H9 (cell line): ENCODE measurements around the gene CCDC192. TPM values are rescaled to one million over a fixed set of nuclear protein-coding genes. Genes with fewer than 3 reads are reported as not detected.

Source experiments
- DNase-seq: peaks from one replicate; pipeline ENCODE4 v3.0.0-alpha.2; 2017
- H2AFZ ChIP-seq: one replicate; pipeline ENCODE4 v1.6.1; 2013; ENCODE audit warnings: mild to moderate bottlenecking, low read length, control low read depth, moderate library complexity
- H2AK5ac ChIP-seq: 2 replicates; pipeline ENCODE4 v1.6.1; 2013; ENCODE audit warnings: low read length, control low read depth, mixed read lengths; ENCODE audit not compliant: insufficient read length
- H2BK120ac ChIP-seq: one replicate; pipeline ENCODE4 v1.6.1; 2013; ENCODE audit warnings: low read depth, mild to moderate bottlenecking, low read length, control low read depth, inconsistent platforms; ENCODE audit not compliant: poor library complexity, severe bottlenecking
- H2BK12ac ChIP-seq: 2 replicates; pipeline ENCODE4 v1.6.1; 2013; ENCODE audit warnings: low read length, control low read depth, mixed read lengths, low read depth; ENCODE audit not compliant: insufficient read length
- H2BK15ac ChIP-seq: 2 replicates; pipeline ENCODE4 v1.6.1; 2013; ENCODE audit warnings: low read depth, low read length, control low read depth
- H2BK20ac ChIP-seq: one replicate; pipeline ENCODE4 v1.6.1; 2013; ENCODE audit warnings: low read depth, mild to moderate bottlenecking, low read length, control low read depth, inconsistent platforms; ENCODE audit not compliant: poor library complexity, severe bottlenecking
- H2BK5ac ChIP-seq: 2 replicates; pipeline ENCODE4 v1.6.1; 2013; ENCODE audit warnings: low read length, control low read depth, mixed read lengths; ENCODE audit not compliant: insufficient read length
- H3K14ac ChIP-seq: 2 replicates; pipeline ENCODE4 v1.6.1; 2013; ENCODE audit warnings: low read length, control low read depth; ENCODE audit not compliant: insufficient read depth
- H3K18ac ChIP-seq: 2 replicates; pipeline ENCODE4 v1.6.1; 2013; ENCODE audit warnings: low read depth, mild to moderate bottlenecking, mixed read lengths, low read length, control low read depth; ENCODE audit not compliant: insufficient read length
- H3K23ac ChIP-seq: 2 replicates; pipeline ENCODE4 v1.6.1; 2013; ENCODE audit warnings: low read length, control low read depth, mixed read lengths, low read depth; ENCODE audit not compliant: insufficient read length
- H3K23me2 ChIP-seq: 2 replicates; pipeline ENCODE4 v1.6.1; 2013; ENCODE audit warnings: low read depth, mild to moderate bottlenecking, mixed read lengths, low read length, control low read depth; ENCODE audit not compliant: insufficient read length, poor library complexity, severe bottlenecking
- H3K27ac ChIP-seq: 2 replicates; pipeline ENCODE4 v1.5.1; 2013; ENCODE audit warnings: low read length, control low read depth, mixed read lengths, low read depth; ENCODE audit not compliant: insufficient read length
- H3K27me3 ChIP-seq: 2 replicates; pipeline ENCODE4 v1.6.1; 2013; ENCODE audit warnings: low read length, control low read depth, inconsistent platforms; ENCODE audit not compliant: insufficient read depth
- H3K4ac ChIP-seq: 2 replicates; pipeline ENCODE4 v1.6.1; 2013; ENCODE audit warnings: low read depth, mild to moderate bottlenecking, control low read depth, inconsistent platforms, low read length, moderate library complexity
- H3K4me1 ChIP-seq: 2 replicates; pipeline ENCODE4 v1.6.1; 2013; ENCODE audit warnings: low read length, control low read depth, inconsistent platforms; ENCODE audit not compliant: insufficient read depth
- H3K4me2 ChIP-seq: 2 replicates; pipeline ENCODE4 v1.6.1; 2013; ENCODE audit warnings: low read length, control low read depth, mixed read lengths; ENCODE audit not compliant: insufficient read length, insufficient read depth
- H3K56ac ChIP-seq: 2 replicates; pipeline ENCODE4 v1.6.1; 2013; ENCODE audit warnings: low read depth, mild to moderate bottlenecking, mixed read lengths, low read length, control low read depth; ENCODE audit not compliant: insufficient read length
- H3K79me1 ChIP-seq: 2 replicates; pipeline ENCODE4 v1.6.1; 2013; ENCODE audit warnings: low read depth, mild to moderate bottlenecking, moderate library complexity, low read length, control low read depth, inconsistent platforms; ENCODE audit not compliant: insufficient read depth, poor library complexity, severe bottlenecking
- H3K79me2 ChIP-seq: 2 replicates; pipeline ENCODE4 v1.6.1; 2013; ENCODE audit warnings: low read length, control low read depth, inconsistent platforms; ENCODE audit not compliant: insufficient read depth
- H3K9ac ChIP-seq: 2 replicates; pipeline ENCODE4 v1.6.1; 2013; ENCODE audit warnings: low read length, control low read depth, mixed read lengths; ENCODE audit not compliant: insufficient read length; ENCODE audit errors: extremely low read depth
- H3K9me3 ChIP-seq: one replicate; pipeline ENCODE4 v1.6.1; 2013; ENCODE audit warnings: low read depth, low read length, inconsistent platforms; ENCODE audit not compliant: control insufficient read depth
- H3T11ph ChIP-seq: one replicate; pipeline ENCODE4 v1.6.1; 2013; ENCODE audit warnings: mild to moderate bottlenecking, low read length, control low read depth, inconsistent platforms
- H4K20me1 ChIP-seq: one replicate; pipeline ENCODE4 v1.6.1; 2013; ENCODE audit not compliant: control insufficient read depth, insufficient read length, insufficient read depth
- H4K5ac ChIP-seq: 2 replicates; pipeline ENCODE4 v1.6.1; 2013; ENCODE audit warnings: low read depth, mild to moderate bottlenecking, mixed read lengths, low read length, control low read depth; ENCODE audit not compliant: insufficient read length
- H4K8ac ChIP-seq: replicated peaks from 2 replicates; pipeline ENCODE4 v1.6.1; 2013; ENCODE audit warnings: low read length, control low read depth, mixed read lengths, low read depth; ENCODE audit not compliant: insufficient read length
- H4K91ac ChIP-seq: 2 replicates; pipeline ENCODE4 v1.6.1; 2013; ENCODE audit warnings: low read depth, mild to moderate bottlenecking, moderate library complexity, mixed read lengths, low read length, control low read depth; ENCODE audit not compliant: insufficient read length
- H3K27ac Mint-ChIP-seq, 3 experiments: 2 replicates in 2 of 3; 3 replicates in 1 of 3; pipeline ENCODE4 v1.8.0; 2020 to 2021; ENCODE audit warnings: mixed read lengths in 3 of 3, mild to moderate bottlenecking in 1 of 3, moderate library complexity in 1 of 3
- H3K27me3 Mint-ChIP-seq: 2 replicates; pipeline ENCODE4 v1.8.0; 2021; ENCODE audit warnings: low read depth, mild to moderate bottlenecking, moderate library complexity, mixed read lengths
- H3K36me3 Mint-ChIP-seq, 3 experiments: 2 replicates in 2 of 3; 3 replicates in 1 of 3; pipeline ENCODE4 v1.8.0; 2020 to 2021; ENCODE audit warnings: low read depth in 3 of 3, mixed read lengths in 3 of 3; ENCODE audit not compliant: insufficient read depth in 1 of 3
- H3K4me1 Mint-ChIP-seq, 2 experiments: 2 replicates each; pipeline ENCODE4 v1.8.0; 2020; ENCODE audit warnings: mixed read lengths in 2 of 2
- H3K4me3 Mint-ChIP-seq, 2 experiments: 2 replicates in 1 of 2; 3 replicates in 1 of 2; pipeline ENCODE4 v1.8.0; 2020 to 2021; ENCODE audit warnings: mild to moderate bottlenecking in 2 of 2, mixed read lengths in 2 of 2, moderate library complexity in 1 of 2
- H3K9me3 Mint-ChIP-seq, 2 experiments: 2 replicates in 1 of 2; 3 replicates in 1 of 2; pipeline ENCODE4 v1.8.0; 2020; ENCODE audit warnings: mild to moderate bottlenecking in 2 of 2, mixed read lengths in 2 of 2, moderate library complexity in 1 of 2
- CTCF ChIP-seq: fragments of 200-600 bp; sonication (generic); conservative IDR thresholded peaks from 3 replicates; pipeline ENCODE4 v1.8.0; 2021; ENCODE audit warnings: antibody characterized with exemption, mild to moderate bottlenecking
- WGBS: extraction: QIAGEN DNeasy Blood & Tissue Kit; methylation state at CpG from one replicate; pipeline ENCODE4 v1.1.7; 2013; ENCODE audit warnings: missing lambda C conversion rate, low lambda C conversion rate, mixed read lengths; ENCODE audit not compliant: insufficient read length; ENCODE audit errors: extremely low coverage; 5-methylcytosine and 5-hydroxymethylcytosine counted together
- total RNA-seq: library from RNA; stranded (reverse); gene quantifications from 2 replicates; pipeline ENCODE4 v1.2.1, GENCODE V29; 2021

Gene CCDC192
- total RNA-seq, 1 experiment from 2014 or later, result not detected

GRCh38 chr5:127906562-127907204 lies 203.5 kb downstream of the CCDC192 start:
- no peak for DNase-seq
- Histone ChIP-seq H3K4me1 (no peaks in the 10 kb centered on the region), H2AK5ac (no peak overlapping the region), H3K9me3 (no peaks in the 10 kb centered on the region), H3K23me2 (no peaks in the 10 kb centered on the region), H3K79me2 (no peaks in the 10 kb centered on the region), H4K91ac (no peak overlapping the region), H3K27me3 (no peaks in the 10 kb centered on the region), H3T11ph (no peak overlapping the region), H3K79me1 (no peaks in the 10 kb centered on the region), H3K14ac (no peak overlapping the region), H3K4me2 (no peak overlapping the region), H4K20me1 (no peaks in the 10 kb centered on the region), H3K27ac (no peak overlapping the region), H2BK12ac (no peak overlapping the region), H4K5ac (no peak overlapping the region), H3K9ac (no peak overlapping the region), H3K18ac (no peak overlapping the region), H2BK120ac (no peak overlapping the region), H4K8ac (no peak overlapping the region), H3K4ac (no peak overlapping the region), H2BK20ac (no peak overlapping the region), H3K23ac (no peak overlapping the region), H2AFZ (no peak overlapping the region), H2BK5ac (no peak overlapping the region), H2BK15ac (no peak overlapping the region), H3K56ac (no peak overlapping the region)
- Mint-ChIP-seq H3K9me3 (no peaks in the 10 kb centered on the region), H3K27me3 (no peaks in the 10 kb centered on the region; the same call in 1 of the 2 replicates), H3K36me3 (no peaks in the 10 kb centered on the region), H3K4me1 (no peaks in the 10 kb centered on the region), H3K4me3 (no peak overlapping the region), H3K27ac (no peak overlapping the region)
- no peak for TF ChIP-seq CTCF
- WGBS, result no CpG with 5 or more reads among the region's 2 CpGs
